DOHH2 (cell line): Measurements from ENCODE around the gene ZFHX3.

Experiments used
- EZH2phosphoT487 ChIP-seq: fragments of 200-600 bp; sonication (generic); IDR thresholded peaks from 2 replicates; pipeline ENCODE4 v1.6.1; 2017; ENCODE audit warnings: borderline replicate concordance, mild to moderate bottlenecking, antibody characterized with exemption, low read length, moderate library complexity, mixed read lengths
- TF ChIP-seq, protein P1 (sequence below): fragments of 200-600 bp; sonication (generic); IDR thresholded peaks from one replicate; pipeline ENCODE4 v1.5.1; 2014; ENCODE audit warnings: antibody characterized with exemption, mild to moderate bottlenecking, low read depth, low read length; ENCODE audit not compliant: poor library complexity, severe bottlenecking

DNA sequence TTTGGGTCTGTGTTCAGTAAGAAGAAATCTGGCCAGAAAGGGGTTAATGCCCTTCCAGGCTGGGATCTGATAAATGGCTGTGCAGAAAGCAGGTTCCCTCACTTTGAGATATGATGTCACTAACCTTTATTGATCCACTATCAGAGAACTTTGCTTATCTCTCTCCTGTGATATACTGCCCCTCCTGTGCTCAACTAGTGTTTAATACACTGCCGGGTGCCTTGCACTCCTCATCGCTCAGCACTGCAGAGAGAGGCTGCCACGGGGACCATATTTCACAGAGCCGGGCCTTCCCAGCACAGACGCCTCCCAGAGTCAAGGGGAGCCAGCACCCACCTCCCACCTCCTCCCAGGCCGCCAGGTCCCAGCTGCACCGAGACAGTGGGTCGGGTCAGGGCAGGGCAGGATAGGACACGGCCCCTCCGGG lies 20.2 kb downstream of the ZFHX3 start:
- TF ChIP-seq, protein P1, sequence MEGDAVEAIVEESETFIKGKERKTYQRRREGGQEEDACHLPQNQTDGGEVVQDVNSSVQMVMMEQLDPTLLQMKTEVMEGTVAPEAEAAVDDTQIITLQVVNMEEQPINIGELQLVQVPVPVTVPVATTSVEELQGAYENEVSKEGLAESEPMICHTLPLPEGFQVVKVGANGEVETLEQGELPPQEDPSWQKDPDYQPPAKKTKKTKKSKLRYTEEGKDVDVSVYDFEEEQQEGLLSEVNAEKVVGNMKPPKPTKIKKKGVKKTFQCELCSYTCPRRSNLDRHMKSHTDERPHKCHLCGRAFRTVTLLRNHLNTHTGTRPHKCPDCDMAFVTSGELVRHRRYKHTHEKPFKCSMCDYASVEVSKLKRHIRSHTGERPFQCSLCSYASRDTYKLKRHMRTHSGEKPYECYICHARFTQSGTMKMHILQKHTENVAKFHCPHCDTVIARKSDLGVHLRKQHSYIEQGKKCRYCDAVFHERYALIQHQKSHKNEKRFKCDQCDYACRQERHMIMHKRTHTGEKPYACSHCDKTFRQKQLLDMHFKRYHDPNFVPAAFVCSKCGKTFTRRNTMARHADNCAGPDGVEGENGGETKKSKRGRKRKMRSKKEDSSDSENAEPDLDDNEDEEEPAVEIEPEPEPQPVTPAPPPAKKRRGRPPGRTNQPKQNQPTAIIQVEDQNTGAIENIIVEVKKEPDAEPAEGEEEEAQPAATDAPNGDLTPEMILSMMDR = no peak
- TF ChIP-seq EZH2phosphoT487 = no peak
